GM12874 (cell line): ENCODE measurements around the gene SPCS3.

Source experiments
- TF ChIP-seq, protein P1 (sequence below): IDR thresholded peaks from 2 replicates; pipeline ENCODE4 v1.5.1; 2011; ENCODE audit warnings: low read depth, mild to moderate bottlenecking, control low read depth, low read length, moderate library complexity; ENCODE audit not compliant: insufficient read depth

SPCS3 gene

DNA sequence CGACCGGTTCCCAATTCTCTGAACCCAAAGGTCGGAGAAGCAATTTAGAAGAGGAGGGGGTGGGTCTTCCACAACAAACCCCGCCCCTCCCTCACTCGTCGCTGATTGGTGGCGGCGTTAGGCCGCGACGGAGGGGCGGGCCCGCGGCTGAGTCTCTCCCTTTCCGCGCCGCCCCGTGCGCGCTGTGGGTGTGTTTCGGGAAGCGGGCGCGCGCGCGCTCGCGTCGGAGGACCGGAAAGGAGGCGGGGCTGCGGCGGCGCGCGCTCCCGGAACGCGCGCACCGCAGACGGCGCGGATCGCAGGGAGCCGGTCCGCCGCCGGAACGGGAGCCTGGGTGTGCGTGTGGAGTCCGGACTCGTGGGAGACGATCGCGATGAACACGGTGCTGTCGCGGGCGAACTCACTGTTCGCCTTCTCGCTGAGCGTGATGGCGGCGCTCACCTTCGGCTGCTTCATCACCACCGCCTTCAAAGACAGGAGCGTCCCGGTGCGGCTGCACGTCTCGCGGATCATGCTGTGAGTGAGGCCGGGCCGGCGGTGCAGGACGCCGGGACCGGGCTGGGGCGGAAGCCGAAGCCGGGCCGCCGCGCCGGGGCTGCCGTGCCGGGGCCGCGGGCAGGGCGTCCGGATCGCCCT is at the start of gene SPCS3:
TSS of gene SPCS3 (plus strand) at position 263 of the 636 bp plus-strand sequence. CDS start at position 374, 111 bp downstream.
- TF ChIP-seq, protein P1, sequence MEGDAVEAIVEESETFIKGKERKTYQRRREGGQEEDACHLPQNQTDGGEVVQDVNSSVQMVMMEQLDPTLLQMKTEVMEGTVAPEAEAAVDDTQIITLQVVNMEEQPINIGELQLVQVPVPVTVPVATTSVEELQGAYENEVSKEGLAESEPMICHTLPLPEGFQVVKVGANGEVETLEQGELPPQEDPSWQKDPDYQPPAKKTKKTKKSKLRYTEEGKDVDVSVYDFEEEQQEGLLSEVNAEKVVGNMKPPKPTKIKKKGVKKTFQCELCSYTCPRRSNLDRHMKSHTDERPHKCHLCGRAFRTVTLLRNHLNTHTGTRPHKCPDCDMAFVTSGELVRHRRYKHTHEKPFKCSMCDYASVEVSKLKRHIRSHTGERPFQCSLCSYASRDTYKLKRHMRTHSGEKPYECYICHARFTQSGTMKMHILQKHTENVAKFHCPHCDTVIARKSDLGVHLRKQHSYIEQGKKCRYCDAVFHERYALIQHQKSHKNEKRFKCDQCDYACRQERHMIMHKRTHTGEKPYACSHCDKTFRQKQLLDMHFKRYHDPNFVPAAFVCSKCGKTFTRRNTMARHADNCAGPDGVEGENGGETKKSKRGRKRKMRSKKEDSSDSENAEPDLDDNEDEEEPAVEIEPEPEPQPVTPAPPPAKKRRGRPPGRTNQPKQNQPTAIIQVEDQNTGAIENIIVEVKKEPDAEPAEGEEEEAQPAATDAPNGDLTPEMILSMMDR, result no peak

DNA sequence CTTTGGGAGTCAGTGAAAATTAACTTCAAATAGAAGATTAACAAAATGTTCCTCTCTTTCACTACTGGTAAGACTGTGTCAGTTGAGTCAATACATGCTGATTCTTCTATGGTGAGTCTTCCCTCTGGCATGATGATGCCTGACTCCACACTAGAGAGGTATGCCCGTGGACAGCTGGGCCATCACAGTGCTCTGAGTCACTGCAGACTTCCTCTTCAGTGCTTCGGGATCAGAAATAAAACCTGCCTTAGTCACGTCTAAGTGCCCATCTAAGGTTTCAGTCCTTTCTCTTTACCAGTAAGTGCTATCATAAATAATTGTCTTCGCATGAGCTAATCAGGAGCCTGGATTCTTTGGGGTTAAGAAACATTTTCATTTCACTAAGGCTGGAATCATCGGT is 49.1 kb upstream of the SPCS3 start:
- TF ChIP-seq, protein P1, result no peak

DNA sequence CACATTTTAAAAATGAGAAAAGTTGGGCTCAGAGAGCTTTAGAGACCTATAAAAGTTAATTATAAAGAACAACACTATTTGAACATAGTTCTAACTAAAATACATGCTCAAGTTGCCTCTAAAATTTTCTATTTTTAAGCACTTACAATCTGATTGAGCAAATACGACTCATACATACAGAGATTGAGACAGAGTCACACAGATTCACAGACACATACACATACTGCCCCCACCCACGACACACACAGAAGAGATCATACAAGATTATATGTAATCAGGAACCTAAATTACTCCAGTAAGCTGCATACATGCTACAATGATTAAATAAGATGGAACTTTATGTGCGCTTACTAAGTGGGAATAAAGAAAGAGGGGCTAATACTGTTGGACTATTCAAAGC is 48.0 kb upstream of the SPCS3 start:
- TF ChIP-seq, protein P1, result no peak

DNA sequence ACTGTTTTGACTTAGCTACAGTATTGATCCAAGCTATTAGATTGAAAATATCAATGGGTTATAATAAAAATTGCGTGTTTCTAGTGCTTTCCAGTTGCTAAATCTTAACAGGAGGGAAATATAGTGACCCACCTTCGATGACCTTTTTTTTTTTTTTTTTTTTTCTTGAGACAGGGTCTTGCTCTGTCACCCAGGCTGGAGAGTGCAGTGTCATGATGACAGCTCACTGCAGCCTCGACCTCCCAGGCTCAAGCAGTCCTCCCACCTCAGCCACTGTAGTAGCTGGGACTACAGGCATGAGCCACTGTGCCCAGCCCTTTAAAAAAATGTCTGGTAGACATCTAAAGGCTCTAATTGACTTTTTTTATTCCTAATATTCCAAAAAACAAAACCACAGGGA is 47.0 kb upstream of the SPCS3 start:
- TF ChIP-seq, protein P1, result no peak

DNA sequence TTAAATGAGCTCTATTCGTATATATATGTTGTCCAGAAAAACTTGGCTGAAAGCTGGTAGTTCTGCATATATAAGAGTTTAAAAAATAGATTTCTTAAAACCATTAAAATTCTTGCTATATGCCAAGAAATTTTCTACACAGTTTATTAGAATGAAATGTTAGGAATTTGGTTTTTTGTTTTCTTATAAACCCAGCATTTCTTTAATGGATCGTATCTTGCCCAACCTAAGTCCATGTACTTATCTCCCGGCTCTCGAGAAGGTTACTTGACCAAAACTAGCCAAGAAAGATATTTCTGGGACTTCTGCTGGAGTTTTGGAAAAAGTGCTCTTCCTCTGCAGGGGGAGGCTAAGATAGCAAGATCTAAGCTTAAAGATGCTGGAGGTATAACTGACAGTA is 46.0 kb upstream of the SPCS3 start:
- TF ChIP-seq, protein P1, result no peak

DNA sequence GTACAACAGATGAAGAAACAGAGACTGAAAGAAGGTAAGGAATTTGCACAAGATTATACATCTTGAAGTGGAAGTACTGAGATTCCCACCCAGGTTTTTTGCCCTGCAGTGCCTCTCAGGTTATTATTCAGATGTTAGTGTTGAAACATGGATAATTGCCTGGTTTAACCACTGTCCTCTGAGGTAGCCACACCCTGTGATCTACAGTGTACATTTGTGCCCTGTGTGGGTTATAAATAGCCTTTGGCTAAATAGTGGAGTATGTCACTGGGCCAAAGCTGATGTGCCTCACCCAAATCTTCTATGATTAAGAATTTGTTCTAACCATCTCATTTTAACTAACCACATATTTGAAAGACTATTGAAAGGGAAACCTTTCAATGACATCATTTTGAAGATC is 45.3 kb upstream of the SPCS3 start:
- TF ChIP-seq, protein P1, result no peak

DNA sequence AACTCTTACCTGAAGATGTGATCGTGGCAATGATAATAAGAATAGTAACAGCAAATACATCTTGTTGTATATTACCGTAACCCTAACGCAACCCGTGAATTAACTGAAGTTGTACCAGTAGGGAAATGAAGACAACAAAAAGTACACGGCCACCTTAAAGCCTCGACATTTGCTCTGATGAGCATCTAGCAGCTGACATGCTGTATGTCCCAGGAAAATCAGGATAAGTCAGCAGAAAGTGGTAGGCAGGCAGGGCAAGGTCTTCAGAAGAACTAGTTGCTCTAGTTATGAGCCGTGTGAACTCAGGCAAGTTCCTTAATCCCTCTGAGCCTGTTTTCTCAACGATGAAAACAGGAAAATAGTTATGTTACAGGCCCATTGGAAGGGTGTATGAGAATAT is 43.1 kb upstream of the SPCS3 start:
- TF ChIP-seq, protein P1, result no peak
